HEK293 (cell line): ENCODE measurements around the gene WFS1.
A peak's percentile ranks its signal among the peaks of the same experiment; 100 is the strongest.

Experiments used
- CTCF ChIA-PET: fragments of 350-600 bp; formaldehyde crosslinking; extraction: SDS; loops from one replicate; lab custom pipeline; 2021; ENCODE audit warnings: antibody characterized with exemption; lab: Yijun Ruan, JAX
- POLR2A ChIA-PET: fragments of 300-600 bp; formaldehyde crosslinking; extraction: SDS; loops from one replicate; lab custom pipeline; 2020; ENCODE audit warnings: antibody characterized with exemption, inconsistent platforms; lab: Yijun Ruan, JAX
- H3K27ac ChIP-seq: fragments of 200-500 bp; sonication (Bioruptor generic); 2 replicates; pipeline ENCODE4 v1.5.1; 2014; ENCODE audit warnings: low read depth, low read length, control low read depth, inconsistent platforms; ENCODE audit errors: extremely low read depth
- H3K36me3 ChIP-seq, 2 experiments: fragments of 200-500 bp in 1 of 2; sonication (Bioruptor generic) in 1 of 2; 1 replicate in 1 of 2; 2 replicates in 1 of 2; pipeline ENCODE4 v1.5.1; 2014 to 2017; ENCODE audit warnings: inconsistent platforms in 2 of 2, low read length in 2 of 2; ENCODE audit not compliant: control insufficient read depth in 2 of 2, insufficient read depth in 1 of 2
- H3K4me1 ChIP-seq: fragments of 200-500 bp; sonication (Bioruptor generic); 2 replicates; pipeline ENCODE4 v1.5.1; 2014; ENCODE audit warnings: mild to moderate bottlenecking, low read length, inconsistent platforms; ENCODE audit not compliant: control insufficient read depth, insufficient read depth
- H3K4me3 ChIP-seq: 2 replicates; pipeline ENCODE4 v1.5.1; 2011; ENCODE audit warnings: low read depth, mild to moderate bottlenecking, control low read depth, low read length, moderate library complexity
- H3K9me3 ChIP-seq: fragments of 200-500 bp; sonication (Bioruptor generic); 2 replicates; pipeline ENCODE4 v1.5.1; 2014; ENCODE audit warnings: low read depth, low read length, inconsistent platforms; ENCODE audit not compliant: control insufficient read depth, insufficient read depth
- BCL11B ChIP-seq: fragments of 450-650 bp; formaldehyde crosslinking; IDR thresholded peaks from 2 replicates; pipeline ENCODE4 v1.5.1; 2016; ENCODE audit warnings: low read depth, missing biosample characterization, missing genetic modification characterization
- HOXC10 ChIP-seq: sonication (generic); formaldehyde crosslinking; IDR thresholded peaks from 2 replicates; pipeline ENCODE4 v1.8.1; 2023; ENCODE audit warnings: mild to moderate bottlenecking, missing genetic modification reagents
- SETDB1 ChIP-seq: IDR thresholded peaks from one replicate; pipeline ENCODE4 v1.6.1; 2017; ENCODE audit warnings: mild to moderate bottlenecking, low read length, moderate library complexity, mixed read lengths; ENCODE audit not compliant: insufficient read length
- SP3 ChIP-seq: fragments of 450-650 bp; formaldehyde crosslinking; IDR thresholded peaks from 2 replicates; pipeline ENCODE4 v1.5.1; 2016; ENCODE audit warnings: missing biosample characterization, missing genetic modification characterization
- ZFHX2 ChIP-seq: fragments of 450-650 bp; formaldehyde crosslinking; conservative IDR thresholded peaks from 2 replicates; pipeline ENCODE4 v1.5.1; 2016; ENCODE audit warnings: missing biosample characterization, missing genetic modification characterization
- ZFP41 ChIP-seq: fragments of 450-650 bp; formaldehyde crosslinking; IDR thresholded peaks from 2 replicates; pipeline ENCODE4 v1.5.1; 2016; ENCODE audit warnings: missing biosample characterization, missing genetic modification characterization, borderline replicate concordance
- ZNF140 ChIP-seq: fragments of 450-650 bp; formaldehyde crosslinking; IDR thresholded peaks from 2 replicates; pipeline ENCODE4 v1.5.1; 2016; ENCODE audit warnings: missing biosample characterization, missing genetic modification characterization
- ZNF184 ChIP-seq: fragments of 450-650 bp; IDR thresholded peaks from 2 replicates; pipeline ENCODE4 v1.5.1; 2018; ENCODE audit warnings: missing biosample characterization, mild to moderate bottlenecking, missing genetic modification characterization
- ZNF426 ChIP-seq: fragments of 450-650 bp; formaldehyde crosslinking; IDR thresholded peaks from 2 replicates; pipeline ENCODE4 v1.5.1; 2017; ENCODE audit warnings: missing biosample characterization, missing genetic modification characterization, mild to moderate bottlenecking, inconsistent platforms, moderate library complexity
- ZNF433 ChIP-seq: fragments of 450-650 bp; formaldehyde crosslinking; IDR thresholded peaks from 2 replicates; pipeline ENCODE4 v1.5.1; 2016; ENCODE audit warnings: missing biosample characterization, missing genetic modification characterization, low read depth
- ZNF555 ChIP-seq: fragments of 450-650 bp; formaldehyde crosslinking; conservative IDR thresholded peaks from 2 replicates; pipeline ENCODE4 v1.5.1; 2017; ENCODE audit warnings: missing biosample characterization, mild to moderate bottlenecking, missing genetic modification characterization, inconsistent platforms
- ZNF571 ChIP-seq: fragments of 450-650 bp; formaldehyde crosslinking; IDR thresholded peaks from 2 replicates; pipeline ENCODE4 v1.5.0; 2017; ENCODE audit warnings: missing biosample characterization, missing genetic modification characterization
- TF ChIP-seq, protein P1 (sequence below): fragments of 450-650 bp; formaldehyde crosslinking; IDR thresholded peaks from 2 replicates; pipeline ENCODE4 v1.5.1; 2016; ENCODE audit warnings: missing biosample characterization, missing genetic modification characterization

The WFS1 gene

DNA sequence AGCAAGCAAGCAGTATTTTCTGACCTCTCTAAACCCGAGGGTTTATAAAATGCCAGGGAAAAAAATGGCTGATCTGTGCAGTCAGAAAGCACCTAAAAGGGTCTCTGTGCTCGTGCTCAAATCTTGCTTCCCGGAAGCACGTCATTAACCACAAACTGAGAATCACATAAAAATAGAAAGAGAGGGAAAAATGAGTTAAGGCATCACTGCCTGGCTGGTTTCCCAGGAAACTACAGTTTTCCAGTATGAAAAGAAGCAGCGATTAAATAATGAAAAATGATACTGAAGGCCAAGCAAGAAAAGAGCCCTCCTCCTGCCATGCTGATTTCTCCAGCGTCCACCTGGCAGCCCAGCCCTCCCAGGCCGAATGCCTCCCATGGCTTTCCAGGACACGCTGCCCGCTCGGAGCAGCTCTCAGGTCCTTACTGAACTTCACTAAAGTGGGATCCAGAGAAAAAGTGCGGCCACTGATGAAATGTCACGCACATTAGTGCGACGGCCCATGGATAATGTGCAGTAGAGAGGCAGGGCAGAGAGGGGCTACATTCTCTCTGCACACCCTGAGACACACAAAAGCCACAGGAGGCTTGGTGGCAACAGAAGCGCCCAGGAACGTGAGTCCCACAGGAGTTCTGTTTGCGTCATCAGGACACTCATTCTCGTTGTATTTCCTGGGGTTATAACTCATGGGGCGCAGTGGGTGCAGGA, 80.4 kb downstream of the WFS1 start:
- ChIA-PET POLR2A (no interaction called here), CTCF (no interaction called here)
- TF ChIP-seq ZNF426 (tag by site-specific recombination): no peak
- no peak for TF ChIP-seq HOXC10 (CRISPR knock-in tag)
- Histone ChIP-seq H3K27ac (no peak overlapping the region), H3K4me1 (no peaks in the 10 kb centered on the region), H3K4me3 (no peak overlapping the region), H3K36me3 (peaks cover 0 to 6% of the 10 kb centered on the region in 2 experiments; a peak in 1 of 3 replicates), H3K9me3 (no peaks in the 10 kb centered on the region)

DNA sequence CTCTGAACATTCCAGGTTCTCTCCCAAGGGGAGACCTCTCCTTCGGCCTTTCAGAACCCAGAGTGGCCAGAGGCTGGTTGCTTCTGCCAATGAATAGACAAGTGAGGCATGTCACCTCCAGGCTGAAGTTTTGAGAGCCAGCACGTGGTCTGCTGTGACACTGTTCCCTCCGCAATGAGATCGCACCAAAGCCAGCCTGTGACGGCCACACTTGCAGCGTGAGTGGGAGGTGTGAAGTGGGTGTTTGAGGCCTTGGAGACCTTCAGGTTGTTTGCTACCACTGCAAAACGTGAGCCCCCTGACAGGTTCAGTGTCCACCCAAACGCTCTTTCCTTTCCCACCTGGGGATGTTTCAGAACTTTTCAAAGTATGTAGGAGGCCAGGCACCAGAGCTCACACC, 81.0 kb downstream of the WFS1 start:
- Histone ChIP-seq H3K4me3 (no peak overlapping the region), H3K9me3 (no peaks in the 10 kb centered on the region), H3K36me3 (peaks cover 0 to 6% of the 10 kb centered on the region in 2 experiments; a peak in 1 of 3 replicates), H3K27ac (no peak overlapping the region)
- POLR2A ChIA-PET: no interaction called here
- TF ChIP-seq ZNF555 (tag by site-specific recombination): no peak
- TF ChIP-seq ZFHX2: peak; percentile 35
- no peak for TF ChIP-seq ZNF184 (tag by site-specific recombination)
- TF ChIP-seq, all 188 proteins: peak for 1
- CTCF ChIA-PET: no interaction called here
- H3K4me1 ChIP-seq: no peaks in the 10 kb centered on the region

DNA sequence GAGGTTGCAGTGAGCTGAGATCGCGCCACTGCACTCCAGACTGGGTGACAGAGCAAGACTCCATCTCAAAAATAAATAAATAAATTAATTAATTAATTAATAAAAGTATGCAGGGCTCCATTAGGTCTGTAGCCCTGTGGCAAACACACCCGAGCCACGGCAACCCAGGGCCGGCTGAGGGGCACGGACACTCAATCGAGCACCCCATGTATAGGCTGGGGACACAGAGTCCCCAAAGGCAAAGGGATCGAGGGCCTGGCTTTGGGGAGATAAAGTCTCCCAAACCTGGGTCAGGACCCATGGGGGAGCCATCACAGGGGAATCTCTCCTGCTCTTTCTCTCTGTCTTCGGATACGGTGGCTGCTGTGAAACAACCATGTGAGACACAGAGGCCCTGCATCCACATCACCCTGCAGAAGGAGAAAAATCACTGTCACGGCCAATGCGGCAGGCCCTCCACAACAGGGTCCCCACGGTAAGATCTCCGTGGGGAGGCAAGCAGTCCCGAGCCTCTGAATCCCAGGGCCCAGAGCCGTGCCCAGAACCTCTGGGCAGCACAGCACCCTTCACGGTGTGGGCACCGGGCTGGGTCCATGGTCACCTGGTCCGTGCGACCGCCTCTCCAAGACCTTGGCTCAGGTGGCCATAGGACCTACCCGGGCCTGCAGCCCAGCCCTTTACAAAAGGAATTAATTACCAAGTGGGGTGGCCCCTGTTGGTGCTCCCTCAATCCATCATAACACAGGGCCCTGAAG, 81.8 kb downstream of the WFS1 start:
- TF ChIP-seq SP3 (no peak), ZFHX2 (no peak)
- TF ChIP-seq, protein P1, sequence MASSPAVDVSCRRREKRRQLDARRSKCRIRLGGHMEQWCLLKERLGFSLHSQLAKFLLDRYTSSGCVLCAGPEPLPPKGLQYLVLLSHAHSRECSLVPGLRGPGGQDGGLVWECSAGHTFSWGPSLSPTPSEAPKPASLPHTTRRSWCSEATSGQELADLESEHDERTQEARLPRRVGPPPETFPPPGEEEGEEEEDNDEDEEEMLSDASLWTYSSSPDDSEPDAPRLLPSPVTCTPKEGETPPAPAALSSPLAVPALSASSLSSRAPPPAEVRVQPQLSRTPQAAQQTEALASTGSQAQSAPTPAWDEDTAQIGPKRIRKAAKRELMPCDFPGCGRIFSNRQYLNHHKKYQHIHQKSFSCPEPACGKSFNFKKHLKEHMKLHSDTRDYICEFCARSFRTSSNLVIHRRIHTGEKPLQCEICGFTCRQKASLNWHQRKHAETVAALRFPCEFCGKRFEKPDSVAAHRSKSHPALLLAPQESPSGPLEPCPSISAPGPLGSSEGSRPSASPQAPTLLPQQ (tag by site-specific recombination): no peak
- TF ChIP-seq, all 188 proteins: peak for 0
- Histone ChIP-seq H3K9me3 (no peaks in the 10 kb centered on the region), H3K36me3 (peaks cover 0 to 6% of the 10 kb centered on the region in 2 experiments; a peak in 1 of 3 replicates), H3K4me3 (no peak overlapping the region), H3K27ac (no peak overlapping the region), H3K4me1 (no peaks in the 10 kb centered on the region)
- ChIA-PET CTCF (no interaction called here), POLR2A (no interaction called here)

DNA sequence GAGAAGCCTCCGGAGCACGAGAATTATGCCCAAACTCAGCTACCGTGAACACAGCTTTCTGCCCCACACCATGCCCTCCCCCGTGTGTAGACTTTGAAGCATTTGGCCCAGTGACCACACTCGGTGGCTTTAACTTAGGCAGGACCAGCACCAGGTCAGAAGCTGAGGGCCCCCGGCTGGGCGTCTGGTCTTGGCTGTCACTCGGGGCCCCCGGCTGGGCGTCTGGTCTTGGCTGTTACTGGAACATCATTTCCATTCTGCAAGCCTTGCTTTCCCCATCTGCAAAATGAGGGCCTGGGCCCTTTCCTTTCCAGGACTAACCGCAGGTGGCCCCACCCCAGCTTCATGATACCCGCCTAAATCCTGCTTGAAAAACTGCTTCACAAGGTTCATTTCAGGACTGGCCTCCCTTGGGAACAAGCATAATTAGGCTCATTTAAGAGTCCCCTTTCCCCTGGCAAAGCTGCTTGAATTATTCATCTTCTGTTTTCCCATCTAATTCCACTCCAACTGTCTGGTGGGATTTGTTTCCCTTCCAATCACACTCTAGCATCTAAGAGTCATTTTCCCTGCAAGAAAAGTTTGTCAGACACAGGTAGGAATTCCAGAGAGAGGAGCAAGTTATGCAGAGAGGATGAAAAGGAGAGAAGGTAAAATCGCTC, 82.5 kb downstream of the WFS1 start:
- no peak overlapping the region for H3K27ac ChIP-seq
- CTCF ChIA-PET: no interaction called here
- no peaks in the 10 kb centered on the region for H3K9me3 ChIP-seq
- peaks cover 0 to 2% of the 10 kb centered on the region in 2 experiments; a peak in 1 of 3 replicates for H3K36me3 ChIP-seq
- POLR2A ChIA-PET: no interaction called here
- H3K4me1 ChIP-seq: no peaks in the 10 kb centered on the region
- no peak for TF ChIP-seq ZNF140
- no peak for TF ChIP-seq ZFP41
- TF ChIP-seq SETDB1: no peak
- TF ChIP-seq ZNF571: no peak
- no peak for TF ChIP-seq BCL11B (tag by site-specific recombination)
- TF ChIP-seq ZNF433 (tag by site-specific recombination): no peak
- TF ChIP-seq, all 188 proteins: peak for 0
- H3K4me3 ChIP-seq: no peak overlapping the region
